Fibroblast of skin of scalp (primary cell): ENCODE results near the gene SPATA31E1. TPM values are rescaled to one million over a fixed set of nuclear protein-coding genes. Genes with fewer than 3 reads are reported as not detected.
"Not testable (repeated sequence)": the region's sequence is repeated elsewhere in the genome, so short reads cannot be mapped to it uniquely, and the experiment has no call there.

Experiments
- DNase-seq: peaks from one replicate; pipeline ENCODE4 v3.0.0-alpha.2; 2013
- polyA plus RNA-seq, 2 experiments: library from polyadenylated mRNA; unstranded; fragments of 120-200 nt; gene quantifications; one replicate each; pipeline ENCODE4 v1.2.1, GENCODE V29; 2013; ENCODE audit not compliant: insufficient read length in 2 of 2

SPATA31E1 gene
- polyA plus RNA-seq (2013, experiment 1 of 2; ENCODE audit: insufficient read length) = not detected
- polyA plus RNA-seq (2013, experiment 2 of 2; ENCODE audit: insufficient read length) = not detected

GRCh38 chr9:87882627-87883026, at the start of gene SPATA31E1:
Gene SPATA31E1, plus strand, starts transcription at chr9:87882877. Its CDS starts 15 bp downstream, at chr9:87882892.
- no peak for DNase-seq

- DNase-seq = no peak
Observed at GRCh38 chr9:87834357-87834756, 48.3 kb upstream of the SPATA31E1 start.

GRCh38 chr9:87836536-87836935, 46.1 kb upstream of the SPATA31E1 start:
- DNase-seq = no peak

- no peak for DNase-seq
Observed at GRCh38 chr9:87836951-87837705, 45.5 kb upstream of the SPATA31E1 start.

- DNase-seq = no peak
Observed at GRCh38 chr9:87840134-87840533, 42.5 kb upstream of the SPATA31E1 start.

- DNase-seq = no peak
Observed at GRCh38 chr9:87842878-87843585, 39.6 kb upstream of the SPATA31E1 start.

- DNase-seq = no peak
Observed at GRCh38 chr9:87844506-87844905, 38.2 kb upstream of the SPATA31E1 start.

- DNase-seq = not testable (repeated sequence)
Observed at GRCh38 chr9:87847817-87848216, 34.9 kb upstream of the SPATA31E1 start.

- no peak for DNase-seq
Observed at GRCh38 chr9:87849144-87849758, 33.4 kb upstream of the SPATA31E1 start.

- peak; percentile 73 for DNase-seq
Observed at GRCh38 chr9:87850391-87850790, 32.3 kb upstream of the SPATA31E1 start.

- DNase-seq = not testable (repeated sequence)
Observed at GRCh38 chr9:87851186-87851585, 31.5 kb upstream of the SPATA31E1 start.

- no peak for DNase-seq
Observed at GRCh38 chr9:87853302-87853701, 29.4 kb upstream of the SPATA31E1 start.

GRCh38 chr9:87853876-87854579, 28.6 kb upstream of the SPATA31E1 start:
- no peak for DNase-seq

GRCh38 chr9:87854580-87854955, 28.1 kb upstream of the SPATA31E1 start:
- DNase-seq = no peak

- no peak for DNase-seq
Observed at GRCh38 chr9:87855061-87855460, 27.6 kb upstream of the SPATA31E1 start.

GRCh38 chr9:87857141-87857947, 25.3 kb upstream of the SPATA31E1 start:
- DNase-seq = no peak

GRCh38 chr9:87857948-87858335, 24.7 kb upstream of the SPATA31E1 start:
- no peak for DNase-seq

GRCh38 chr9:87859137-87859536, 23.5 kb upstream of the SPATA31E1 start:
- DNase-seq = no peak

- no peak for DNase-seq
Observed at GRCh38 chr9:87859786-87860185, 22.9 kb upstream of the SPATA31E1 start.

GRCh38 chr9:87861332-87861731, 21.3 kb upstream of the SPATA31E1 start:
- no peak for DNase-seq

- DNase-seq = peak; percentile 75
Observed at GRCh38 chr9:87862536-87863268, 20.0 kb upstream of the SPATA31E1 start.
